ENCODE measurements around the gene ADCK1.

DNA sequence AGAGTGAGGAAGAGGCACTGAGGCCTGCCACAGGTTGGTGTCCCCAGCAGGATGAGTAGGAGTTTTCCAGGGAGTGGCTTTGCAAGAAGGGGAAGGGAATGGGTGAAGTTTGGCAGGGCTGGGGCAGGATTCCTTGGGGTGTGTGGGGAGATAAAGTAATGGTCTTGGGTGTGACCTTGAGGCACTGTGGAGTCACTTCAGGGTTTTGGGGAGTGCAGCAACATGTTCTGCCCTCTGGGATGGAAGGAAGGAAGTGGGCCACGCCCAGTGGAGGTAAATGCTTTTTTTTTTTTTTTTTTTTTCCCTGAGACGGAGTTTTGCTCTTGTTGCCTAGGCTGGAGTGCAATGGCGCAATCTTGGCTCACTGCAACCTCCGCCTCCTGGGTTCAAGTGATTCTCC, 108.9 kb downstream of the ADCK1 start:
- no peak for TF ChIP-seq POLR2A (IDR thresholded peaks at IDR 0.05; ENCODE audit: low read depth, low read length)
- TF ChIP-seq POLR2AphosphoS5 (IDR thresholded peaks at IDR 0.05; ENCODE audit: low read depth, low read length): no peak

Measured in GM12892 (cell line).